GM06990 (cell line): ENCODE measurements around the gene ANKRD11.
"Not testable (repeated sequence)": the region's sequence is repeated elsewhere in the genome, so short reads cannot be mapped to it uniquely, and the experiment has no call there.

ENCODE experiments used
- DNase-seq: peaks from one replicate; pipeline ENCODE4 v3.0.0-alpha.2; 2011; ENCODE audit not compliant: insufficient read length; ENCODE audit errors: extremely low read depth
- H3K27me3 ChIP-seq: replicated peaks from 2 replicates; pipeline ENCODE4 v1.6.0; 2011; ENCODE audit warnings: low read length; ENCODE audit not compliant: control insufficient read depth, insufficient read depth
- H3K36me3 ChIP-seq: 2 replicates; pipeline ENCODE4 v1.5.1; 2011; ENCODE audit warnings: low read length; ENCODE audit not compliant: control insufficient read depth, insufficient read depth
- H3K4me3 ChIP-seq: replicated peaks from 2 replicates; pipeline ENCODE4 v1.5.1; 2011; ENCODE audit warnings: low read depth, mild to moderate bottlenecking, control low read depth, low read length
- CTCF ChIP-seq: IDR thresholded peaks from 2 replicates; pipeline ENCODE4 v1.5.1; 2011; ENCODE audit warnings: low read length, control low read depth, mild to moderate bottlenecking, inconsistent platforms; ENCODE audit not compliant: insufficient read depth, poor library complexity, severe bottlenecking

ANKRD11 gene

GRCh38 chr16:89431630-89432029, 58.7 kb downstream of the ANKRD11 start:
- Histone ChIP-seq H3K4me3 (no peak overlapping the region), H3K36me3 (peaks cover 3% of the 10 kb centered on the region), H3K27me3 (no peaks in the 10 kb centered on the region)
- no peak for TF ChIP-seq CTCF
- DNase-seq = no peak

- Histone ChIP-seq H3K4me3 (no peak overlapping the region), H3K36me3 (peaks cover 3% of the 10 kb centered on the region), H3K27me3 (no peaks in the 10 kb centered on the region)
- no peak for DNase-seq
- TF ChIP-seq CTCF = no peak
These were observed 59.2 kb downstream of the ANKRD11 start for GRCh38 chr16:89431158-89431584.

GRCh38 chr16:89430436-89431157, 59.8 kb downstream of the ANKRD11 start:
- Histone ChIP-seq H3K36me3 (peaks cover 3% of the 10 kb centered on the region), H3K4me3 (no peak overlapping the region), H3K27me3 (no peaks in the 10 kb centered on the region)
- no peak for TF ChIP-seq CTCF
- DNase-seq = no peak

GRCh38 chr16:89428605-89429004, 61.8 kb downstream of the ANKRD11 start:
- not testable (repeated sequence) for H3K36me3 ChIP-seq

GRCh38 chr16:89426736-89427530, 63.4 kb downstream of the ANKRD11 start:
- DNase-seq = no peak
- no peak for TF ChIP-seq CTCF
- no peaks in the 10 kb centered on the region; the same call in 1 of the 2 replicates for H3K36me3 ChIP-seq
- H3K4me3 ChIP-seq = no peak overlapping the region
- no peaks in the 10 kb centered on the region for H3K27me3 ChIP-seq

More at GRCh38 chr16:89428605-89429004, 61.8 kb downstream of the ANKRD11 start:
- not testable (repeated sequence) for DNase-seq, H3K4me3 ChIP-seq, H3K27me3 ChIP-seq

- peak overlapping the region; percentile 10; the same call in 1 of the 2 replicates for H3K4me3 ChIP-seq
- TF ChIP-seq CTCF = no peak
- H3K27me3 ChIP-seq = no peaks in the 10 kb centered on the region
- H3K36me3 ChIP-seq = no peaks in the 10 kb centered on the region
- no peak for DNase-seq
These were observed 64.8 kb downstream of the ANKRD11 start for GRCh38 chr16:89425523-89425922.
